Measurements from ENCODE around the gene FEV. TPM values are rescaled to one million over a fixed set of nuclear protein-coding genes. Genes with fewer than 3 reads are reported as not detected.

Gene FEV
- polyA plus RNA-seq, 1 donor from 2014 or later, result not detected

DNA sequence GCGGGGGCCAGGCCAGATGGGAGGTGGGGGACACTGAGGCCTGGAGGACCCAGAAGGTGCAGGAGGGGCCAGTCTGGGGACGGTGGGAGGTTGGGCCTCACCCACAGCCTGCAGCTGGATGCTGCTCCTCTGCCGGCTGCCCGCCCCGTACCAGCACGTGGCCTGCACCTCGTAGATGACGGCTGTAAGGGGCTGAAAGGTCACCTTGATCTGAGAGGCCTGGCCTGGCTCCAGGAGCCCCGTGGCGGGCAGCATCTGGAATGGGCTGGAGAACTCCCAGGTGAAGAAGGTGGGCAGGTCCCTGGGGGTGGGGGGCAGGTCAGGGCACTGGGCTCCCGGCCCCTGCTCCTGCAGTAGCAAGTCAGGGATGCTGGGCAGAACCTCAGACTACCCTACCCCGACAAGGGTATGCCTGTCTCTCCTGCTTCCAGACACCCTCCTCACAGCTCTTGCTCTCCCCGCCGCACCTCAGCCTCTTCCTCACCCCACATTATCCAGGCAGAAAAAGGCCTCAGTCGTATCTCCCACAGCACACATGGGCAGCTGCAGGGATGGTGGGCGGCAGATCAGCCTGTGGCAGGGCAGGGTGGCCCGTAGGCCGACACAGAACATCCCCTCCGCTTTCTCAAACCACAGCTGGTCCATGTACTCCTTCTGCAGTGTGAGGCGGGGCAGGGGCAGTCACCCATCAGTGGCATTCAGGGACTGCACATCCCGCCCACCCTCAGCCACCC is 46.2 kb upstream of the FEV start:
- no peaks in the 10 kb centered on the region for H3F3A ChIP-seq (ENCODE audit: insufficient read depth, low read length, poor library complexity, severe bottlenecking)
- no peak overlapping the region for H3K9ac ChIP-seq (ENCODE audit: low read length)
- no peak overlapping the region for H3K4me3 ChIP-seq (ENCODE audit: low read length)
- H2AFZ ChIP-seq (ENCODE audit: low read depth, low read length), result no peak overlapping the region
- no peak overlapping the region for H3K27ac ChIP-seq (ENCODE audit: low read length)
- no peak overlapping the region for H3K4me2 ChIP-seq (ENCODE audit: low read length)
- H3K27me3 ChIP-seq (ENCODE audit: insufficient read depth, low read depth, low read length), result no peaks in the 10 kb centered on the region
- no peaks in the 10 kb centered on the region for H3K9me3 ChIP-seq (ENCODE audit: low read length)
- no peaks in the 10 kb centered on the region for H3K36me3 ChIP-seq (ENCODE audit: insufficient read depth, low read length)
- no peaks in the 10 kb centered on the region for H3K9me2 ChIP-seq (ENCODE audit: insufficient read depth, low read length)
- H3K79me2 ChIP-seq (replicated peaks; ENCODE audit: insufficient read depth, low read length), result no peaks in the 10 kb centered on the region
- TF ChIP-seq MXI1 (conservative IDR thresholded peaks at IDR 0.05; ENCODE audit: poor library complexity, severe bottlenecking) (no peak), RAD21 (conservative IDR thresholded peaks at IDR 0.05) (no peak), POLR2AphosphoS5 (IDR thresholded peaks at IDR 0.05) (no peak), EZH2 (IDR thresholded peaks at IDR 0.05; ENCODE audit: borderline replicate concordance, insufficient read depth, low read length, poor library complexity, severe bottlenecking) (no peak), EP300 (conservative IDR thresholded peaks at IDR 0.05; ENCODE audit: poor library complexity, severe bottlenecking) (no peak), SMC3 (conservative IDR thresholded peaks at IDR 0.05; ENCODE audit: poor library complexity) (no peak)
- TF ChIP-seq, protein P1, sequence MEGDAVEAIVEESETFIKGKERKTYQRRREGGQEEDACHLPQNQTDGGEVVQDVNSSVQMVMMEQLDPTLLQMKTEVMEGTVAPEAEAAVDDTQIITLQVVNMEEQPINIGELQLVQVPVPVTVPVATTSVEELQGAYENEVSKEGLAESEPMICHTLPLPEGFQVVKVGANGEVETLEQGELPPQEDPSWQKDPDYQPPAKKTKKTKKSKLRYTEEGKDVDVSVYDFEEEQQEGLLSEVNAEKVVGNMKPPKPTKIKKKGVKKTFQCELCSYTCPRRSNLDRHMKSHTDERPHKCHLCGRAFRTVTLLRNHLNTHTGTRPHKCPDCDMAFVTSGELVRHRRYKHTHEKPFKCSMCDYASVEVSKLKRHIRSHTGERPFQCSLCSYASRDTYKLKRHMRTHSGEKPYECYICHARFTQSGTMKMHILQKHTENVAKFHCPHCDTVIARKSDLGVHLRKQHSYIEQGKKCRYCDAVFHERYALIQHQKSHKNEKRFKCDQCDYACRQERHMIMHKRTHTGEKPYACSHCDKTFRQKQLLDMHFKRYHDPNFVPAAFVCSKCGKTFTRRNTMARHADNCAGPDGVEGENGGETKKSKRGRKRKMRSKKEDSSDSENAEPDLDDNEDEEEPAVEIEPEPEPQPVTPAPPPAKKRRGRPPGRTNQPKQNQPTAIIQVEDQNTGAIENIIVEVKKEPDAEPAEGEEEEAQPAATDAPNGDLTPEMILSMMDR (IDR thresholded peaks at IDR 0.05; ENCODE audit: poor library complexity, severe bottlenecking), result no peak
- TF ChIP-seq, protein P2, sequence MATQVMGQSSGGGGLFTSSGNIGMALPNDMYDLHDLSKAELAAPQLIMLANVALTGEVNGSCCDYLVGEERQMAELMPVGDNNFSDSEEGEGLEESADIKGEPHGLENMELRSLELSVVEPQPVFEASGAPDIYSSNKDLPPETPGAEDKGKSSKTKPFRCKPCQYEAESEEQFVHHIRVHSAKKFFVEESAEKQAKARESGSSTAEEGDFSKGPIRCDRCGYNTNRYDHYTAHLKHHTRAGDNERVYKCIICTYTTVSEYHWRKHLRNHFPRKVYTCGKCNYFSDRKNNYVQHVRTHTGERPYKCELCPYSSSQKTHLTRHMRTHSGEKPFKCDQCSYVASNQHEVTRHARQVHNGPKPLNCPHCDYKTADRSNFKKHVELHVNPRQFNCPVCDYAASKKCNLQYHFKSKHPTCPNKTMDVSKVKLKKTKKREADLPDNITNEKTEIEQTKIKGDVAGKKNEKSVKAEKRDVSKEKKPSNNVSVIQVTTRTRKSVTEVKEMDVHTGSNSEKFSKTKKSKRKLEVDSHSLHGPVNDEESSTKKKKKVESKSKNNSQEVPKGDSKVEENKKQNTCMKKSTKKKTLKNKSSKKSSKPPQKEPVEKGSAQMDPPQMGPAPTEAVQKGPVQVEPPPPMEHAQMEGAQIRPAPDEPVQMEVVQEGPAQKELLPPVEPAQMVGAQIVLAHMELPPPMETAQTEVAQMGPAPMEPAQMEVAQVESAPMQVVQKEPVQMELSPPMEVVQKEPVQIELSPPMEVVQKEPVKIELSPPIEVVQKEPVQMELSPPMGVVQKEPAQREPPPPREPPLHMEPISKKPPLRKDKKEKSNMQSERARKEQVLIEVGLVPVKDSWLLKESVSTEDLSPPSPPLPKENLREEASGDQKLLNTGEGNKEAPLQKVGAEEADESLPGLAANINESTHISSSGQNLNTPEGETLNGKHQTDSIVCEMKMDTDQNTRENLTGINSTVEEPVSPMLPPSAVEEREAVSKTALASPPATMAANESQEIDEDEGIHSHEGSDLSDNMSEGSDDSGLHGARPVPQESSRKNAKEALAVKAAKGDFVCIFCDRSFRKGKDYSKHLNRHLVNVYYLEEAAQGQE (IDR thresholded peaks at IDR 0.05; ENCODE audit: borderline replicate concordance), result no peak
- H4K20me1 ChIP-seq (ENCODE audit: insufficient read depth), result no peaks in the 10 kb centered on the region

DNA sequence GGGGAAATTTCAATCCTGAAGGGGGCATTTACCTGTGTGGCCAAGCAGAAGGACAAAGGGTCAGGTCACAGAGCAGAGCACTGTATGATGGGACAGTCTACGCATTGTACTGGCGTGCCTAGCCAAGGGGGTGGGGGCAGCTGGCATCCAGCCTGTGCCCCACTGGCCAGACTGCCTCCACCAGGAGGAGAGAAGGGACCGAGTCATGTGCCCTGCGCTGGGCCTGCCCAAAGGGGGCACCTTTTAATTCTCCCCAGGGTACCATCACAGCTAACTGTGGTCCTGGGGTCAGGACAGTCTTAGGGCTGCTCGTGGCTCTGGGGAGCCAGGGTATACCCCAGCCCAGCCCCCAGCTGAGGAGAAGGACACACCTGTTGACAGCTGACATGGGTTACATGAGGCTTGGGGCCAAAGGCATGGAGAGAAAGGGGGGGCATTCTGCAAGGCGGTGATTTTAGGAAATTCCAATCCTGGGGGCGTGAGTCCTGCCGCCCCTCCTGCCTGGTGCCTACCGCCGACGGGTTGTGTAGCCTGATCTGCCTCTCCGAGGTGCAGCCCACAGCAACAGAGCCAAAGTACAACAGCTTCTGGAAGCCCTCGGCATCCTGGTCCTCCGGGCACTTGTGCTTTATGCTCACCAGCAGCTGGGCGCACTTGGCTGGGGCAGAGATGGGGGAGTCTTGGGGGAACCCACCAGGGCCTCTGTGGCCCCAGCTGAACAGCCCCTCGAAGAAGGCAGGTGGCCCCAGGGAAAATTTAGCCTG is 45.4 kb upstream of the FEV start:
- Histone ChIP-seq H3K79me2 (replicated peaks; ENCODE audit: insufficient read depth, low read length) (no peaks in the 10 kb centered on the region), H3K4me3 (ENCODE audit: low read length) (no peak overlapping the region), H2AFZ (ENCODE audit: low read depth, low read length) (no peak overlapping the region), H3K9ac (ENCODE audit: low read length) (no peak overlapping the region), H3K27me3 (ENCODE audit: insufficient read depth, low read depth, low read length) (no peaks in the 10 kb centered on the region), H3F3A (ENCODE audit: insufficient read depth, low read length, poor library complexity, severe bottlenecking) (no peaks in the 10 kb centered on the region), H3K9me3 (ENCODE audit: low read length) (no peaks in the 10 kb centered on the region), H3K4me2 (ENCODE audit: low read length) (no peak overlapping the region), H3K36me3 (ENCODE audit: insufficient read depth, low read length) (no peaks in the 10 kb centered on the region), H4K20me1 (ENCODE audit: insufficient read depth) (no peaks in the 10 kb centered on the region), H3K27ac (ENCODE audit: low read length) (no peak overlapping the region), H3K9me2 (ENCODE audit: insufficient read depth, low read length) (no peaks in the 10 kb centered on the region)
- TF ChIP-seq TAF1 (IDR thresholded peaks at IDR 0.05; ENCODE audit: low read depth) (no peak), EP300 (conservative IDR thresholded peaks at IDR 0.05; ENCODE audit: poor library complexity, severe bottlenecking) (no peak), EZH2 (IDR thresholded peaks at IDR 0.05; ENCODE audit: borderline replicate concordance, insufficient read depth, low read length, poor library complexity, severe bottlenecking) (no peak), POLR2AphosphoS5 (IDR thresholded peaks at IDR 0.05) (no peak), RAD21 (conservative IDR thresholded peaks at IDR 0.05) (no peak)
- TF ChIP-seq, protein P1 (IDR thresholded peaks at IDR 0.05; ENCODE audit: poor library complexity, severe bottlenecking), result no peak
- TF ChIP-seq, protein P2 (IDR thresholded peaks at IDR 0.05; ENCODE audit: borderline replicate concordance), result no peak
